MCF 10A (cell line): ENCODE measurements around the gene BACE1. TPM values are rescaled to one million over a fixed set of nuclear protein-coding genes. Genes with fewer than 3 reads are reported as not detected.

Experiments used
- BruUV-seq: library from RNA; stranded (reverse); fragments of 400-500 nt; replicated peaks from 2 replicates; lab custom pipeline; 2021; lab: Mats Ljungman, UMichigan
- CTCF ChIA-PET: fragments of 300-600 bp; sonication (Branson Sonifier 250); formaldehyde crosslinking; extraction: SDS; loops from one replicate; lab custom pipeline; 2021; ENCODE audit warnings: antibody characterized with exemption, inconsistent platforms; lab: Yijun Ruan, JAX
- POLR2A ChIA-PET: fragments of 300-600, 350-650 bp; sonication (Branson Sonifier 250); formaldehyde crosslinking; extraction: SDS; loops from one replicate; lab custom pipeline; 2020; ENCODE audit warnings: antibody characterized with exemption, inconsistent platforms; lab: Yijun Ruan, JAX
- DNase-seq: peaks from one replicate; pipeline ENCODE4 v3.0.0-alpha.2; 2018; ENCODE audit not compliant: unreplicated experiment
- H3K27ac Mint-ChIP-seq: one replicate; pipeline ENCODE4 v1.8.0; 2022; ENCODE audit warnings: mild to moderate bottlenecking, low read depth, mixed read lengths; ENCODE audit not compliant: unreplicated experiment
- H3K27me3 Mint-ChIP-seq: one replicate; pipeline ENCODE4 v1.8.0; 2022; ENCODE audit warnings: mixed read lengths; ENCODE audit not compliant: insufficient read depth, unreplicated experiment
- H3K36me3 Mint-ChIP-seq: one replicate; pipeline ENCODE4 v1.8.0; 2022; ENCODE audit warnings: mild to moderate bottlenecking, moderate library complexity, mixed read lengths; ENCODE audit not compliant: insufficient read depth, unreplicated experiment
- H3K4me1 Mint-ChIP-seq: one replicate; pipeline ENCODE4 v1.8.0; 2022; ENCODE audit warnings: mixed read lengths; ENCODE audit not compliant: insufficient read depth, unreplicated experiment
- H3K4me3 Mint-ChIP-seq: one replicate; pipeline ENCODE4 v1.8.0; 2022; ENCODE audit warnings: mild to moderate bottlenecking, moderate library complexity, mixed read lengths; ENCODE audit not compliant: unreplicated experiment
- H3K9me3 Mint-ChIP-seq: one replicate; pipeline ENCODE4 v1.8.0; 2022; ENCODE audit warnings: mixed read lengths; ENCODE audit not compliant: unreplicated experiment
- CTCF ChIP-seq: fragments of 200-600 bp; IDR thresholded peaks from one replicate; pipeline ENCODE4 v1.8.0; 2022; ENCODE audit warnings: antibody characterized with exemption, mild to moderate bottlenecking; ENCODE audit not compliant: unreplicated experiment
- intact Hi-C: fragments of 100-400 bp; cut with micrococcal nuclease; formaldehyde crosslinking; loops from 2 replicates; pipeline ENCODE4 v1.14.1; 2022
- total RNA-seq: library from RNA; stranded (reverse); gene quantifications from 2 replicates; pipeline ENCODE4 v1.2.3, GENCODE V29; 2022

The BACE1 gene
- total RNA-seq, 1 experiment from 2014 or later = 15.8 TPM

GRCh38 chr11:117292616-117293015 is 23.4 kb downstream of the BACE1 start:
- H3K27me3 Mint-ChIP-seq = no peaks in the 10 kb centered on the region
- DNase-seq = no peak
- no peaks in the 10 kb centered on the region for H3K4me1 Mint-ChIP-seq
- H3K27ac Mint-ChIP-seq = no peak overlapping the region
- no peak for TF ChIP-seq CTCF
- no peaks in the 10 kb centered on the region for H3K9me3 Mint-ChIP-seq
- H3K4me3 Mint-ChIP-seq = no peak overlapping the region
- POLR2A ChIA-PET = no interaction called here
- BruUV-seq = no TSS peak
- CTCF ChIA-PET = no interaction called here
- intact Hi-C loops = no loop called here
- H3K36me3 Mint-ChIP-seq = peaks cover 35% of the 10 kb centered on the region

- intact Hi-C loops = no loop called here
- no peaks in the 10 kb centered on the region for H3K27me3 Mint-ChIP-seq
- no peak for DNase-seq
- H3K27ac Mint-ChIP-seq = no peak within 1 kb of the TSS
- ChIA-PET POLR2A (interaction anchor here (0.6 to 1.3 kb wide), 4 partner anchors 8 to 867 kb away, joined by 3 to 4 read pairs (median 4); no protein-coding TSS in a partner anchor), CTCF (no interaction called here)
- TF ChIP-seq CTCF = no peak
- no peaks in the 10 kb centered on the region for H3K9me3 Mint-ChIP-seq
- no peak within 1 kb of the TSS for H3K4me3 Mint-ChIP-seq
- peaks cover 49% of the 10 kb centered on the region for H3K36me3 Mint-ChIP-seq
- H3K4me1 Mint-ChIP-seq = no peaks in the 10 kb centered on the region
- no TSS peak for BruUV-seq
Observed at GRCh38 chr11:117290809-117291396, 25.2 kb downstream of the BACE1 start, which contains the start of gene BACE1-AS. Gene BACE1-AS, plus strand, starts transcription at chr11:117291346.

GRCh38 chr11:117289795-117290194 is 26.3 kb downstream of the BACE1 start:
- CTCF ChIA-PET = no interaction called here
- Mint-ChIP-seq H3K4me3 (no peak overlapping the region), H3K36me3 (peaks cover 59% of the 10 kb centered on the region), H3K27ac (no peak overlapping the region), H3K9me3 (no peaks in the 10 kb centered on the region), H3K4me1 (no peaks in the 10 kb centered on the region), H3K27me3 (no peaks in the 10 kb centered on the region)
- POLR2A ChIA-PET = no interaction called here
- BruUV-seq = no TSS peak
- TF ChIP-seq CTCF = no peak
- no peak for DNase-seq
- intact Hi-C loops = no loop called here

GRCh38 chr11:117287668-117288067 is 28.4 kb downstream of the BACE1 start:
- POLR2A ChIA-PET = interaction anchor here (1.5 kb wide), 1 partner anchor 8 kb away, joined by 3 read pairs; no protein-coding TSS in a partner anchor
- H3K27me3 Mint-ChIP-seq = no peaks in the 10 kb centered on the region
- no peak overlapping the region for H3K4me3 Mint-ChIP-seq
- intact Hi-C loops = no loop called here
- CTCF ChIA-PET = interaction anchor here (0.6 to 0.9 kb wide), 2 partner anchors 23 to 48 kb away, joined by 3 to 5 read pairs; no protein-coding TSS in a partner anchor
- no peak for TF ChIP-seq CTCF
- H3K27ac Mint-ChIP-seq = no peak overlapping the region
- no peak for DNase-seq
- no peaks in the 10 kb centered on the region for H3K4me1 Mint-ChIP-seq
- BruUV-seq = no TSS peak
- no peaks in the 10 kb centered on the region for H3K9me3 Mint-ChIP-seq
- H3K36me3 Mint-ChIP-seq = peaks cover 79% of the 10 kb centered on the region
